ENCODE measurements around the gene AHNAK2.

GRCh38 chr14:104900639-104901512 lies 77.3 kb downstream of the AHNAK2 start:
- no peak for TF ChIP-seq CTCF (IDR thresholded peaks at IDR 0.05; ENCODE audit: low read length)
- no peak for TF ChIP-seq EZH2 (IDR thresholded peaks at IDR 0.05; ENCODE audit: borderline replicate concordance, low read length)
